HG02943 (cell line): Measurements from ENCODE around the gene PLCB3.
"Not testable (repeated sequence)": the region's sequence is repeated elsewhere in the genome, so short reads cannot be mapped to it uniquely, and the experiment has no call there.

ENCODE experiments used
- ATAC-seq: cut with Tn5 transposase; IDR thresholded peaks from one replicate; pipeline ENCODE4 v1.9.1; 2021; ENCODE audit warnings: mild to moderate bottlenecking, low read depth, moderate library complexity; ENCODE audit not compliant: unreplicated experiment

PLCB3 gene

DNA sequence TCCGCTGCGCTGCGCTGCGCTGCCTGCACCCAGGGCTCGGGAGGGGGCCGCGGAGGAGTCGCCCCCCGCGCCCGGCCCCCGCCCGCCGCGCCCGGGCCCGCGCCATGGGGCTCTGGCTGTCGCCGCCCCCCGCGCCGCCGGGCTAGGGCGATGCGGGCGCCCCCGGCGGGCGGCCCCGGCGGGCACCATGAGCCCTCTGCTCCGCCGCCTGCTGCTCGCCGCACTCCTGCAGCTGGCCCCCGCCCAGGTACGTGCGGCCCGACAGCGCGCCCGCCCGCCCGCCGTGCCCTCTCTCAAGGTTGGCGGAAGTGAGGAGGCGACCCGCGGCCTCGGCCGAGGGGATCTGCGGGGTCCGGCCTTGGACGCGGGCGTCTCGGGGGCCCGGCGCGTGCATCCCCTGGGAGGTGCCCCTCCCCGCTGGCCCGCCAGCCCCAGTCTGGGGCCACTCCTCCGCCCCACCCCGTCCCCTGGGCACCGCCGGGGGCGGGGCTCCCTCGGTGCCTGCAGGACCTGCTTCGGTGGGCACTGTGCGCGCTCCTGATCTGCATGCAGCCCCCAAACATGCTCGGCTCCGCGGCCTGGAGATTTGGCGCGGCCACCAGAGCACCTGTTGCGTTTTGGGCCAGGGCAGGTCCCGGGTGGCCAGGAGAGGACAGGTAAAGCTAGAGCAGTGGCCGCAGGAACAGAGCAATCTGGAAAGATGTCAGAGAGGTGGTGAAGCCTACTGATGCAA lies 16.5 kb upstream of the PLCB3 start:
- ATAC-seq: no peak

- no peak for ATAC-seq
These were observed 15.7 kb upstream of the PLCB3 start for GRCh38 chr11:64235437-64236161.

GRCh38 chr11:64237484-64237951 lies 13.8 kb upstream of the PLCB3 start:
- no peak for ATAC-seq

DNA sequence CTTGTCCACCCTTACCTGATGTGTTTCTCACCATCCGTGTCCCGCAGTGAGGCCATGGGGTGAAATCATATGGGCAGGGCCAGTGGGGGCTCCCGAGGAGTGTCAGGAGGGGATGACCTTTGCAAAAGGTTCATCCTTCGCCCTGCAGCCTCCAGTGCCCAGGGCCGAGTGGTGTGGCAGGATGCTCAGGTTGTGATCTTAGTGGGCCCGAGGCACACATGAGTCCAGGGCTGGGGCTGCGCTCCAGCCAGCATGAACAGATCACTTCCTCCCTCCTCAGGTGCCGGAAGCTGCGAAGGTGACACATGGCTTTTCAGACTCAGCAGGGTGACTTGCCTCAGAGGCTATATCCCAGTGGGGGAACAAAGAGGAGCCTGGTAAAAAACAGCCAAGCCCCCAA lies 13.3 kb upstream of the PLCB3 start:
- ATAC-seq: no peak

DNA sequence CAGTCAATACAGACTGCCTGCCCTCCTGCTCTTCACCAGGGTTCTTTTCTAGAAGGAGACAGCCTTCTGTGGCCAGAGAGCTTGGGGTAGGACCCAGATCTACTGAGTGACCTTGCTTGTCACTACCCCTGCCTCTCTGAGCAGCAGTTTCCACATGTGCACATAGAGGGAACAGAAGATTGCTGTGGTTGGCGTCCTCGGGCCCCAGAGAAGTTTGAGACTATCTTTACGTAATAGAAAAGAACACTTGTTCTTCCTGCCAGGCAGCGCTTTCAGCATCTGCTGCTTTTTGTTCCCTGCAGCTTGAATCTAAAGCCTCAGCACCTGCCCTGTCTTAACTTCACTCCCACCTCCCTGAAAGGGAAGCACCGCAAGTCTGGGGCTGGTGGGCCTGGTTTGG lies 12.3 kb upstream of the PLCB3 start:
- no peak for ATAC-seq

GRCh38 chr11:64239662-64240434 lies 11.5 kb upstream of the PLCB3 start:
- no peak for ATAC-seq

GRCh38 chr11:64240435-64241240 lies 10.7 kb upstream of the PLCB3 start, which contains the start of gene FKBP2:
TSS of gene FKBP2 (plus strand) at chr11:64241095. CDS start at chr11:64242388, 1,293 bp downstream.
- peak; percentile 48 for ATAC-seq

DNA sequence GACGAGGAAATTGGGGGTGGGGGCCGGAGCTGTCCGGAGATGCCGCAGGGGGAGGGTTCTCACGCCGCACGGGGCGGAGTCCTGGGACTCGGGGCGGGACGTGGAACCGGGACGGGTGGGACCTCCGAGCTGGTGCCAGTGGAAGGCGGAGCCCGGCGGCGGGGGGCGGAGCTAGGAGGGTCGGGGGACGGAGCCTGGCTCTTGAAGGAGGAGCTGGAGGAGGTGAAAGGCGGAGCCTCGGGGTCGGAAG lies 10.2 kb upstream of the PLCB3 start:
- ATAC-seq: peak; percentile 50

- peak; percentile 6 for ATAC-seq
These were observed 9.6 kb upstream of the PLCB3 start for GRCh38 chr11:64241491-64242374.

GRCh38 chr11:64243236-64243854 lies 8.0 kb upstream of the PLCB3 start:
- no peak for ATAC-seq

DNA sequence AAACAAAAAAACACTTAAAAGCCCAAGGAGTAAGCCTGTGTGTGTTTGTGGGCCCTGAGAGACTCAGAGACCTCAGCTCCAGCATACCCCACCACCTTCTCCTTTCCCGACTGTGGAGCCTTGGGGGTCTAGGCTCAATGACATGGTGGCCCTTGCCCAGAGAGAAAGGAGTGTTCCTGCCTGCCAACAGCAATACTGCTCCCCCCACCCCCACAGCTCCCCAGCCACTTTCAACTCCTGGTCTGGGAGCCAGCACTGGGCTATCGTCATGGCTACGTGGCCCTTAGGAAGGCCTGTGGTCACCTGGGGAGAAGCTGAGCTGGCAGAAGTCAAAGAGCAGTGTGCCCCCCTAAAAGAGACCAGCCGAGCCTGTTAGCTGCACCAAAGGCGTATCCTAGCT lies 7.2 kb upstream of the PLCB3 start:
- ATAC-seq: no peak

DNA sequence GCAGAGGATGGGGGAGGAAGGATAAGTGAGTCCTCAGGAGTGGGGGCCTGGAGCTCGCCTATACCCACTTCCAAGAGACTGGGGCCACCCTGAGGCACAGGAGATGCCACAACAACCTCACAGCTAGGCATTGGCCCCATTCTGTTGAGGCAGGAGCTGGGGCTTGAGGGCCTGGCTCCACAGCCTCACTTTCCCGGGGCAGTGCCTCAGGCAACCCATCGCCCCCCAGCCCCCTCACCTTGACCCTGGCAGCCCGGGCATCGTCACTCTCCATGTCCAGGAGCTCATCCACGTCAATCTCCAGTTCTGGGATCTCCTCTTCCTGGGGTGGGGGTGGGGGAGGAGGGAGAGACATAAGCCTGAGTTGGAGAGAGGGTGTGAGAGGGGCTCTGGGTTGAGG lies 6.4 kb upstream of the PLCB3 start:
- ATAC-seq: no peak

GRCh38 chr11:64245401-64245796 lies 5.9 kb upstream of the PLCB3 start:
- ATAC-seq: no peak

DNA sequence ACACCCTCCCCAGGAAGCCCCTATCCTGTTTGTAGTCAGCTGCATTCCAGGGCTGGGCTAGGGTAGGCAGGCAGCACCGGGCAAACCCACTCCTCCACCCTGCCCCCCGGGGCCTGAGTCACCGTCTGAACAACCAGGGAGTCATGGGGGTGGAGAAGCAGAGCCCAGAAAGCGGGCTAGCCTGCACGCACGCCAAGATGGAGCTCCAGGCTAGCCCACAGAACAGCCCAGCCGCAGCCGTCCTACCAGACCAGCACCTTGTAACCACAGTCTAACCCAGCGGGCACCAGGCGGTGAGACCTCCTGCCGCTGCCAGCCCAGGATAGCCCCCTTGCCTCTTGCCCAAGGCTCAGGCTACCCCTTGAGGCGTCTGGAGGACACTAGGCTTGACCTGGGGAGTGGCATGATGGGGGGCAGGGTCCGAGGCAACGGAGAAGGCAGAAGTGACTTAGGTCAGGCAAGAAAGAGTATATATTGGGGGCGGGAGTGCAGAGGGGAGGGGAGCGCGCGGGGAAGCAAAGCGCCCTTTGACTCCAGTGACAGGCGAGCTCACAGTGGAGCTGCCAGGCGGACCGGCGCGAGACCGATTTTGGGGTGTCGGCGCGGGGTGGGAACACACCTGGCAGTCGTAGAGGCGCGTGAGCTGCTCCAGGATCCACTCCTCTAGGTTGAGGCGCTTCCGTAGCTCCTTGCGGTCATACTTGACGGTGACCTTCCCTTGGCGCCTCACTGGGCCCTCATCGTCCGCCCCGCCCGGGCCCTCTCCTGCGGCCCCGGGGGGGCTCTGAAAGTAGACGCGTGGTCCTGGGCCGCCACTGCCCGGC lies 5.3 kb upstream of the PLCB3 start:
- ATAC-seq: no peak

DNA sequence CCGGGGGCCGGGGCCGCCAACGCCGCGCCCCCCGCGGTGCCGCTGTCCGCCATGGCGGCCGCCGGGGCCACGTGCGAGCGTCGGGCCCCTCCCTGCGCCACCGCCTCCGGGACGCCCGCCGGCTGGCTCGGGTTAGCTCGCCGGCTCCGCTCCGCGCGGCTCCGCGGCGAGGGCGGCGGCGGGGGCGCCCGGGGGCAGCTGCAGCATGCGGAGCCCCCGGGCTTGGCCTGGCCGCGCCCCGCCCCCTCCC lies 4.8 kb upstream of the PLCB3 start:
- not testable (repeated sequence) for ATAC-seq

GRCh38 chr11:64246871-64247728 lies 4.2 kb upstream of the PLCB3 start, which contains the start of gene PPP1R14B:
TSS of gene PPP1R14B (minus strand) at chr11:64246943. CDS start at chr11:64246673, 270 bp downstream.
- ATAC-seq: no peak

GRCh38 chr11:64247729-64248531 lies 3.4 kb upstream of the PLCB3 start:
- no peak for ATAC-seq
